ENCODE measurements around the gene COQ8A.

- TF ChIP-seq CREB5 (CRISPR knock-in tag; IDR thresholded peaks at IDR 0.05; ENCODE audit: low read depth) (no peak), ZFP3 (CRISPR knock-in tag; IDR thresholded peaks at IDR 0.05) (no peak), ZNF70 (CRISPR knock-in tag; IDR thresholded peaks at IDR 0.05) (no peak), ZFP30 (CRISPR knock-in tag; IDR thresholded peaks at IDR 0.05) (no peak), RARB (CRISPR knock-in tag; IDR thresholded peaks at IDR 0.05) (no peak), ZNF565 (CRISPR knock-in tag; conservative IDR thresholded peaks at IDR 0.05; ENCODE audit: low read depth) (no peak), CSDC2 (CRISPR knock-in tag; IDR thresholded peaks at IDR 0.05) (no peak), PATZ1 (CRISPR knock-in tag; IDR thresholded peaks at IDR 0.05; ENCODE audit: borderline replicate concordance) (no peak), BACH2 (CRISPR knock-in tag; IDR thresholded peaks at IDR 0.05; ENCODE audit: borderline replicate concordance) (no peak), PPARA (CRISPR knock-in tag; IDR thresholded peaks at IDR 0.05; ENCODE audit: borderline replicate concordance) (no peak), CSRNP3 (CRISPR knock-in tag; IDR thresholded peaks at IDR 0.05) (no peak)
Measured at GRCh38 chr1:226960256-226960655, 20.2 kb downstream of the COQ8A start.

Measured in SK-N-SH treated with all-trans-retinoic acid at 6 μM for 48 hours (cell line).